ENCODE data around the gene BIN2. TPM values are rescaled to one million over a fixed set of nuclear protein-coding genes. Genes with fewer than 3 reads are reported as not detected.

The BIN2 gene
- total and polyA plus RNA-seq, 2 of the 13 experiments (the other 11 are each of a cell fraction or from before 2014, with no cell fraction given) = not detected

GRCh38 chr12:51365276-51365675 is 41.3 kb upstream of the BIN2 start (continued):
- TF ChIP-seq GRHL1 (CRISPR knock-in tag; conservative IDR thresholded peaks at IDR 0.05) (no peak), ZGPAT (CRISPR knock-in tag; IDR thresholded peaks at IDR 0.05) (no peak), ZNF230 (CRISPR knock-in tag; IDR thresholded peaks at IDR 0.05) (no peak), ZNF407 (CRISPR knock-in tag; IDR thresholded peaks at IDR 0.05; ENCODE audit: not compliant biosample characterization) (no peak), LBX2 (CRISPR knock-in tag; IDR thresholded peaks at IDR 0.05; ENCODE audit: borderline replicate concordance) (no peak)

Measured in HepG2 (cell line).